GM19455 (cell line): ENCODE measurements around the gene PCDH9.

Experiments used
- ATAC-seq: cut with Tn5 transposase; IDR thresholded peaks from one replicate; pipeline ENCODE4 v1.9.1; 2021; ENCODE audit not compliant: unreplicated experiment

The PCDH9 gene

DNA sequence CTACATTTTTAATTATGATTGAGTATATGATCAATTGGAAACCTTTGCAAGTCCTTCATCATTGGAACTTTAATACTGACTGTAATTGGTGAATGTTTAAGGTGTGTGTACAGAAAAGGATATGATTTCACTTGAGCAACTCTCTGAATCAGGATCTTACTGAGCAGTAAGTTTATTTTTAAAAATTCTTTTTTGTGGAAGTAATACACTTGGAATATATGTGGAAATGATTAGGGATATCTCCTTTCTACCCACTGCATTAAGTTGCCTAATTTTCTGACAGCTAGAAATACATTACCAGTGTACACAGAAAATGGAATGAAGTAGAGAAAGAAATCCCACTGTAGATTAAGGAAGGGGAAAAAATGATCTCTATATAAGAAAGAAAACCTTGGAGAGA lies 865.8 kb downstream of the PCDH9 start:
- ATAC-seq, result no peak

- no peak for ATAC-seq
Observed at GRCh38 chr13:66362485-66362884, 867.7 kb downstream of the PCDH9 start.

DNA sequence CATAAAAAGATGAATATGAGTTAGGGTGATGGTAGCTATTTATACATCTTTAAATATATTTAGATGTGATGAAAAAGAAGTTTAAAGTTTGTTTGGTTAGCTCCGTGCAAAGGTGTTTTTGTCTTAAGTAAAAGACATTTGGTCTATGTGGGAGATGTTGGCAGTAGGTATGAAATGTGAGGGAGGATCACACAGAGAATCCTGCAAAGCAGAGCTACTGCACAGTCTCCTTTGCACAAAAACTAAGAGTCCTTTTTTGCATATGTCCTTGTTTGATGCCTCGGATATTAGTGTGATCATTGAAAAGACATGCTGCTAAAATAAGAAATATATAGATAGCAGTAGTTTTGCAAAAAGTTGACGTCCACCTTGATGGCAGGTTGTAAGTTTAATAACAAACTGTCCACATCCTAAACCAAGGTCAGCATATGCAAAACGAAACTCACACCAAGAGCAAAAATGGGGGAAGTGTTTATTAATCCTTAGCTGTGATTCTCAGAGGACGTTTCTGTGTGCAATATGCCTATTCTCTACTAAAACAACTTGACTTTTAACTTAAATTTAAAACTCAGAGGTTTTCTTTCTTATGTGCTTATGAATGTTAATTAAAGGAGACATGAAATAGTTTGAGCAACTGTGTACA lies 870.1 kb downstream of the PCDH9 start:
- no peak for ATAC-seq

DNA sequence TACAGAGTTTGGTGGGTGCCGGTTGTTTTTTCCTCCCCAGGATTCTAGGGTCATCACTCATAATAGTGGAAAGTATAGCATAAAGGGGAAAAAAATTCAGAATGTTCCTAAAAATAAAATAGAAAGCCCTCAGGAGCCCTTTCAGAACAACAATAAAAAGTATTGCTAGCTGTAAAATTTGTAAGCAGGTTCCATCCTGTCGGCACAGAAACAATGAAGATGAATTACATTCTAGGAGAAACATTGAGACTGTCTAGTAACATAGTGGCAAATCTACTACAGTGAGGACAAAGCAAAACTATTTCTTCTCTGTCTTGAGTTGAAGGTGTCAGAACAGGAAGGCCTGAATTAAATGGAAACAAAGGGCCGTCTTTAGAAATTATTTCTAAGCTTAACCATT lies 870.7 kb downstream of the PCDH9 start:
- no peak for ATAC-seq

DNA sequence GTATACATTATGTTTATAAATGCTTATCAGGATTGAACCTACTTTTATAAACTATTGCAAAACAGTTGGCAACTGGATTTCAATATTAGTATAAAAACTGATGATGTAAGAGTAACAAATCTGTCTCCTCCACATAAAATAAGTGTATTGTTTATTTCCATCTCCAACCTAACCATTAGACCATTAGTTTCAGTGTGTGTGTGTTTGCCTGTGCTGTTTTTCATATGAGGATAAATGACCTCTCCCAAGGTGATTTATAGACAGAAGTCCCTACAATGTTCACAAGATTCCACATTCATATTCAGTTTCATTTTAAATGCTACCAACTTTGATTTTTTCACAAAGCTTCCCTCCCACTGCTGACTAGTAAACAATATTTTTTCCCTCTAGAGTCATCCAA lies 871.6 kb downstream of the PCDH9 start:
- no peak for ATAC-seq

GRCh38 chr13:66357463-66357862 lies 872.7 kb downstream of the PCDH9 start:
- no peak for ATAC-seq

DNA sequence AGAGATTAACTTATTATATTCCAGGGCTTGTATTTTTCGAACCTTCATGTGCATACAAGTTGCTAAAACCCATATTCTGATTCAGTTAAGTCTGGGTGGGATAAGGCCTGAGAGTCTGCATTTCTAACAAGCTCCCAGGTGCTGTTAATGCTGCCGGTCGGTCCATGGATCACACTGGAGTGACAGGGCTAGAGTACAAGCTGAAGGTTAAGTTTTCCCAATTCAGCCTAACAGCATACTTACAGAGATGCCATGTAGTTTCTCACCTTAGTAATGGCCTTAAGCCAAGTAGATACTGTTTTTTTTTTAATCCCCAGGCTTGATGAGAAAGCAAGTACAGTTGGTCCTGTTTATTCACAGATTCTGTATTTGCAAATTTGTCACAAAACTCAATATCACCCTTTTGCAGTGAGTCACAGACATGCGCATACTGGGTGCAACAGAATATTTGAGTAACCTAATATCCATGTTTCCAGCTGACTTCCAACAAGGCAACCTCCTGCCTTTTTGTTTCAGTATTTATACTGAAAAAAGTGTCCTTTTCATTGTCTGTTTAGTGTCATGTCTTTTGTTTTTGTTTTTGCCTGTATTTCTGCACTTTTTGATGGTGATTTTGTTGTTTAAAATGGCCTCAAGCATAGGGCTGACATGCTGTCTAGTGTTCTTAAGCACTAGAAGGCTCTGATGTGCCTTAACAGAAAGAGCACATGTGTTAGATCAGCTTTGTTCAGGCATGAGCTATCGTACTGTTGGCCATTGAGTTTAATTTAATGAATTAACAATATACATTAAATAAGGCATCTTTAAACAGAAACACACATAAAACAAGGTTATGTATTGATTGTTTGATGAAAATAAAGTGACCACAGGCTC lies 875.0 kb downstream of the PCDH9 start:
- no peak for ATAC-seq

DNA sequence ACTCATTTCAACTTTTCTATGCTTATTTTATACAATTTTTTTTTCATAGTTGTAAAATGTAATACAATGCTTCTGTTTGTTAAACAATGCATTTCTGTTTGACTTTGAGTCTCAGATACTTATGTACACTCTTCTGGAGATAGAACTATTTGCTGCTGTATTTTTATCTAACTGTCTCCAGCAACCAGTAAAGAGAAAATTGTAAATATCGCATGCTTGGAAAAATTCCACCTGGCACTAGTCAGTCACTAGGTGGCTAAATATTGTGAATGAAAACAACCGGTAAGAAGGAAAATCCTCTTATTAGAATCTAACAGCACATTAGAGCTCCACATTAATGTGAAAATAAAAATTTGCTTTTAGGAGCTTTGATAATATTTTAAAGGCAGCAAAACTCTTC lies 876.5 kb downstream of the PCDH9 start:
- ATAC-seq, result no peak

GRCh38 chr13:66349966-66350365 lies 880.2 kb downstream of the PCDH9 start:
- ATAC-seq, result no peak

GRCh38 chr13:66348745-66349690 lies 881.1 kb downstream of the PCDH9 start:
- no peak for ATAC-seq

DNA sequence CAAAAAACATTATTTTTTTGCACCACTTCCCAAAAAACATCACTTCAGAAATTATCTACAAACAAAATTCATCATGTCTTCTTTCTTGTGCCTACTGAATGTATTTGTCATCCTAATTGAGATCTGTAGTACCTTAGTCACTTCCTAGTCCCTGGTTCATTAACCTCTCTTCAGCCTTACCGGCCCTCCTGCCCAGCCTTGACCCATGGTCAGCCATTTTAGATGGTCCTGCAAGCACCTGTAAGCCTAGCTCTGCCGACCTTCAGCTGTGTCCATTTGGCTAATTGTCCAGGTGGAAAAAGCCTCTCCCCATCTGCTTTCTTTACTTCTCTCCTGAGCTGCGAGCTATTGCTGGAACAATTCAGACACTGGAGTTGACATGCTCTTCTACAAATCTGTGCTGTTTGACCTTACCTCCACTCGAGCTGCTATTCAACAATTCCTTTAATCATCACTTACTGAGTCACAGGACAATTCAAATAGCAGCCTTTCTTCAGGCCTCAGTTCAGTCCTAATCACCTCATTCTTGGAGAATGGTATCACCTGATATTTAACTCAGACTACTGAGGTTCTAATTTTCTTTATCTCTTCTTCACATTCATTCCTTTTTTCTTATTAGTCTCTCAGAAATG lies 882.5 kb downstream of the PCDH9 start:
- ATAC-seq, result no peak

DNA sequence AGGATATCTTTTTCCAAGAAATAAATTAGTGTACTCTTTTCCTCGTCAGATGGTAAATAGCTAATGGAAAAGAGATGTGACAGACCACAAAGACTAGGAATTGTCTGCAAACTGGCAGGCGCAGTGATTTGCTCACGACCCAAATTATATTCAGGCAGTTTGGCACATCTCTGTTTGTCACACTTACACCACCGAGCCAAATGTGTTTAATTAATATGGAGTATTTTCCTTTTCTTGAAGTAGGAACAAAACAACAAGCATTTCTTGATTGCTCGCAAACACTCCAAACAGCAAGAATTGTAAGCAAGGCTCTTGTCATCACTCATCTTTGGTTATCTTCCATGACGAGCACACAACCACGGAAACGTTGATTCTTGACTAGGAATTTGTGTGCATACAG lies 884.2 kb downstream of the PCDH9 start:
- no peak for ATAC-seq

- no peak for ATAC-seq
Observed at GRCh38 chr13:66345518-66345810, 884.7 kb downstream of the PCDH9 start.

GRCh38 chr13:66344805-66345517 lies 885.2 kb downstream of the PCDH9 start:
- no peak for ATAC-seq

DNA sequence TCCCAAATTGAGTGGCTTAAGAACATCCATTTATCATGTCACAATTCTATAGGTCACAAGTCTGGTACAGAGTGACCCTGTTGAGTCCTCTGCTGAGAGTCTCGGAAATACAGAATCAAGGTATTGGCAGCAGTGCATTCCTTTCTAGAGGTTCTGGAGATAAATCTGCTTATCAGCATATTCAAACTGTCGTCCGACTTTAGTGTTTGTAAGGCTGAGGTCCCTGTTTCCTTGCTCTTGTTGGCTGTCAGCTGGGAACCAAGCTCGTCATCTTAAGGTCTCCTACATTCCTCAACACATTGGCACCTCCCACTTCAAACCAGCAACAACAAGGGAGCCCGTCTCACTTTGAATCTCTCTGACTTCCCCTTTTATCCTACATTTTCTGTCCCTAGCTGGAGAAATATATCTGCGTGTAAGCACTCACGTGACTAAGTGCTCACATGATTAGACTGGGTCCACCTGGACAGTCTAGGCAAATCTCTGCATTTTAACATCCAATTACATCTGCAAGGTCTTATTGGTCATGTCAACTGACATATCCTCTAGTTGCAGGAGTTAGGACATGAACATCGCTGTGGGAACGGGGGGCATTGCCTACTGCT lies 886.8 kb downstream of the PCDH9 start:
- ATAC-seq, result no peak

- no peak for ATAC-seq
Observed at GRCh38 chr13:66341635-66342377, 888.3 kb downstream of the PCDH9 start.

DNA sequence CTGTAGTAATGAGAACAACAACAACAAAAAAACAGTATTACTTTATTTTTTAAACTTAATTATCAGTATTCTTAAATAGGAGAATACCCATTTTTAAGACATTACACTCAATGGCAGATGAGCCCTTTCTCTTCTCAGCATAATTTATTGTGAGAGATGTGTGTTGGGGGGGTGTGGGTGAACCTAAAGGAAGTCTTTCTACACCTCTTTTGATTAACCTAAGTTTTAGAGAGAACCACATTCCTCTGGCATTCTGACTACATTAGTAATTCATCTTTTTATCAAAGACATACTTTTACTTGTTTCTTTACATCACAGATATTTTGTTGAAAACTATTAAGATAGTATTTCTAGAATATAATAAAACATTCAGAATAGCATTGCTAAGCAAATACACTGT lies 890.9 kb downstream of the PCDH9 start:
- no peak for ATAC-seq

- no peak for ATAC-seq
Observed at GRCh38 chr13:66338542-66338941, 891.6 kb downstream of the PCDH9 start.

DNA sequence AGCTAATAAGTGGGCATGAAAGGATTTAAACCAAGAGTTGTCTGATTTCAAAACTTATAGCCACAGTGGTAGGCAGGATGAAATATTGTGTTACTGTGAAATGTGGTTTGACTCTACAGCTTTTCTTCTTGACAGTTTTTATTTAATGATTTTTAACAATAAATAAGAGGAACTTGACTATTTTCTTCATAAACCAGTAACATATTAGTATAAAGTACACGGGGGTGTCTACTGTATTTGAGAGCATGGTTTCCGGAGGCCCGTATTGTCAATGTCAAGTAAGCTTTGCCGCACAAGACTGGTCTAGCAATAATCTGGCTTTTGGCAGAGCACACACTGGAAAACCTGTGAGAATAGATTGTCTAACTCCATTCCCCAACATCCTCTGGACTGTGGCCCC lies 894.5 kb downstream of the PCDH9 start:
- ATAC-seq, result no peak
